VCaP (cell line): ENCODE measurements around the gene TMEM235.
A peak's percentile ranks its signal among the peaks of the same experiment; 100 is the strongest.

Experiments used
- H3K27ac ChIP-seq: fragments of 450-650 bp; 2 replicates; pipeline ENCODE4 v1.5.1; 2017
- TF ChIP-seq, protein P1 (sequence below): fragments of 450-650 bp; conservative IDR thresholded peaks from 2 replicates; pipeline ENCODE4 v1.5.1; 2017; ENCODE audit warnings: mild to moderate bottlenecking, moderate library complexity

TMEM235 gene

DNA sequence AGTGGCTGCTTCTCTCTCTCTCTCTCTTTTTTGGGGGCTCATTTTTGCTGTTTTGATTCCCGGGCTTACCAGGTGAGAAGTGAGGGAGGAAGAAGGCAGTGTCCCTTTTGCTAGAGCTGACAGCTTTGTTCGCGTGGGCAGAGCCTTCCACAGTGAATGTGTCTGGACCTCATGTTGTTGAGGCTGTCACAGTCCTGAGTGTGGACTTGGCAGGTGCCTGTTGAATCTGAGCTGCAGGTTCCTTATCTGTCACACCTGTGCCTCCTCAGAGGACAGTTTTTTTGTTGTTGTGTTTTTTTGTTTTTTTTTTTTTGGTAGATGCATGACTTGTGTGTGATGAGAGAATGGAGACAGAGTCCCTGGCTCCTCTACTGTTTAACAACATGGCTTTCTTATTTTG lies 7.7 kb upstream of the TMEM235 start:
- TF ChIP-seq, protein P1, sequence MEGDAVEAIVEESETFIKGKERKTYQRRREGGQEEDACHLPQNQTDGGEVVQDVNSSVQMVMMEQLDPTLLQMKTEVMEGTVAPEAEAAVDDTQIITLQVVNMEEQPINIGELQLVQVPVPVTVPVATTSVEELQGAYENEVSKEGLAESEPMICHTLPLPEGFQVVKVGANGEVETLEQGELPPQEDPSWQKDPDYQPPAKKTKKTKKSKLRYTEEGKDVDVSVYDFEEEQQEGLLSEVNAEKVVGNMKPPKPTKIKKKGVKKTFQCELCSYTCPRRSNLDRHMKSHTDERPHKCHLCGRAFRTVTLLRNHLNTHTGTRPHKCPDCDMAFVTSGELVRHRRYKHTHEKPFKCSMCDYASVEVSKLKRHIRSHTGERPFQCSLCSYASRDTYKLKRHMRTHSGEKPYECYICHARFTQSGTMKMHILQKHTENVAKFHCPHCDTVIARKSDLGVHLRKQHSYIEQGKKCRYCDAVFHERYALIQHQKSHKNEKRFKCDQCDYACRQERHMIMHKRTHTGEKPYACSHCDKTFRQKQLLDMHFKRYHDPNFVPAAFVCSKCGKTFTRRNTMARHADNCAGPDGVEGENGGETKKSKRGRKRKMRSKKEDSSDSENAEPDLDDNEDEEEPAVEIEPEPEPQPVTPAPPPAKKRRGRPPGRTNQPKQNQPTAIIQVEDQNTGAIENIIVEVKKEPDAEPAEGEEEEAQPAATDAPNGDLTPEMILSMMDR: no peak
- H3K27ac ChIP-seq: peak overlapping the region; percentile 72

DNA sequence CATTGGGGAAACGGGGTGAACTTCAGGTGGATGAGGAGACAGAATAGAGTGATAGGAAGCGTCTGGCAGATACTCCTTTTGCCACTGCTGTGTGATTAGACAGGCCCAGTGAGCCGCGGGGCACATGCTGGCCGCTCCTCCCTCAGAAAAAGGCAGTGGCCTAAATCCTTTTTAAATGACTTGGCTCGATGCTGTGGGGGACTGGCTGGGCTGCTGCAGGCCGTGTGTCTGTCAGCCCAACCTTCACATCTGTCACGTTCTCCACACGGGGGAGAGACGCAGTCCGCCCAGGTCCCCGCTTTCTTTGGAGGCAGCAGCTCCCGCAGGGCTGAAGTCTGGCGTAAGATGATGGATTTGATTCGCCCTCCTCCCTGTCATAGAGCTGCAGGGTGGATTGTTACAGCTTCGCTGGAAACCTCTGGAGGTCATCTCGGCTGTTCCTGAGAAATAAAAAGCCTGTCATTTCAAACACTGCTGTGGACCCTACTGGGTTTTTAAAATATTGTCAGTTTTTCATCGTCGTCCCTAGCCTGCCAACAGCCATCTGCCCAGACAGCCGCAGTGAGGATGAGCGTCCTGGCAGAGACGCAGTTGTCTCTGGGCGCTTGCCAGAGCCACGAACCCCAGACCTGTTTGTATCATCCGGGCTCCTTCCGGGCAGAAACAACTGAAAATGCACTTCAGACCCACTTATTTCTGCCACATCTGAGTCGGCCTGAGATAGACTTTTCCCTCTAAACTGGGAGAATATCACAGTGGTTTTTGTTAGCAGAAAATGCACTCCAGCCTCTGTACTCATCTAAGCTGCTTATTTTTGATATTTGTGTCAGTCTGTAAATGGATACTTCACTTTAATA lies 7.0 kb upstream of the TMEM235 start:
- peak overlapping the region; percentile 72 for H3K27ac ChIP-seq
- TF ChIP-seq, protein P1: no peak

DNA sequence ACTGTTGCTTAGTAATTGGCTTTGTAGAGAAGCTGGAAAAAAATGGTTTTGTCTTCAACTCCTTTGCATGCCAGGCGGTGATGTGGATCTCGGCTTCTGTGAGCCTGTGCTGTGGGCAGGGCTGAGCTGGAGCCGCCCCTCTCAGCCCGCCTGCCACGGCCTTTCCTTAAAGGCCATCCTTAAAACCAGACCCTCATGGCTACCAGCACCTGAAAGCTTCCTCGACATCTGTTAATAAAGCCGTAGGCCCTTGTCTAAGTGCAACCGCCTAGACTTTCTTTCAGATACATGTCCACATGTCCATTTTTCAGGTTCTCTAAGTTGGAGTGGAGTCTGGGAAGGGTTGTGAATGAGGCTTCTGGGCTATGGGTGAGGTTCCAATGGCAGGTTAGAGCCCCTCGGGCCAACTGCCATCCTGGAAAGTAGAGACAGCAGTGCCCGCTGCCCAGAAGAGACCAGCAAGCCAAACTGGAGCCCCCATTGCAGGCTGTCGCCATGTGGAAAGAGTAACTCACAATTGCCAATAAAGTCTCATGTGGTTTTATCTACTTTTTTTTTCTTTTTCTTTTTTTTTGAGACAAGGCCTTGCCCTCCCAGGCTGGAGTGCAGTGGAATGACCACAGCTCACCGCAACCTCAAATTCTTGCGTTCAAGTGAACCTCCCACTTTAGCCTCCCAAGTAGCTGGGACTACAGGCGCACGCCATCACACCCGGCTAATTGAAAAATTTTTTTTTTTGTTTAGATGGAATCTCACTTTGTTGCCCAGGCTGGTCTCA lies 6.2 kb upstream of the TMEM235 start:
- TF ChIP-seq, protein P1: no peak
- peak overlapping the region; percentile 72 for H3K27ac ChIP-seq

DNA sequence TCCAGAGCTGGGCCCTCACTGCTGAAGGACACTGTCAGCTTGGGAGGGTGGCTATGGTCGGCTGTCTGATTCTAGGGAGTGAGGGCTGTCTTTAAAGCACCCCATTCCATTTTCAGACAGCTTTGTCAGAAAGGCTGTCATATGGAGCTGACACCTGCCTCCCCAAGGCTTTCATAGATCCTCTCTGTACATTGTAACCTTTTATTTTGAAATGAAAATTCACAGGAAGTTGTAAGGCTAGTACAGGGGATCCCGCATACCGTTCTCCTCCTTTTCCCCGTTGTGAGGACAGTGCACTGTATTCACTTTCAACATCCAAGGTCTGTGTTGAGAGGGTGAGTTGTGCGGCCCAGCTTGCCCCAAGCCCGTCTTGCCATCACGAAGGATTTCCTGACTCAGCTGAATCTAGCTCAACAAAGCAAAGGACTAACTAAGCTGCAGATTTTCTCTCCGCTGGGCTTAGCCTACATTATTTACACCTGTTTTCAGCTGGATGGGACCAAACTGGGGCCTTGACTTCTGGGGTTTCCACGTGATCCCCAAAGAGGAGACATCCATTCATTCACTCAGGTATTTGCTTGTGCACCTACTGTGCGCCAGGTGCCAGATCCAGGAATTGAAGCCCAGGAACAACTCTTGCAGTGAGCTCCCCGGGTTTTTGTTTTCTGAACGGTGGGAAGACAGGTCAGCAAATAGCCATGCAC lies 5.2 kb upstream of the TMEM235 start:
- peak overlapping the region; percentile 72 for H3K27ac ChIP-seq
- TF ChIP-seq, protein P1: no peak

DNA sequence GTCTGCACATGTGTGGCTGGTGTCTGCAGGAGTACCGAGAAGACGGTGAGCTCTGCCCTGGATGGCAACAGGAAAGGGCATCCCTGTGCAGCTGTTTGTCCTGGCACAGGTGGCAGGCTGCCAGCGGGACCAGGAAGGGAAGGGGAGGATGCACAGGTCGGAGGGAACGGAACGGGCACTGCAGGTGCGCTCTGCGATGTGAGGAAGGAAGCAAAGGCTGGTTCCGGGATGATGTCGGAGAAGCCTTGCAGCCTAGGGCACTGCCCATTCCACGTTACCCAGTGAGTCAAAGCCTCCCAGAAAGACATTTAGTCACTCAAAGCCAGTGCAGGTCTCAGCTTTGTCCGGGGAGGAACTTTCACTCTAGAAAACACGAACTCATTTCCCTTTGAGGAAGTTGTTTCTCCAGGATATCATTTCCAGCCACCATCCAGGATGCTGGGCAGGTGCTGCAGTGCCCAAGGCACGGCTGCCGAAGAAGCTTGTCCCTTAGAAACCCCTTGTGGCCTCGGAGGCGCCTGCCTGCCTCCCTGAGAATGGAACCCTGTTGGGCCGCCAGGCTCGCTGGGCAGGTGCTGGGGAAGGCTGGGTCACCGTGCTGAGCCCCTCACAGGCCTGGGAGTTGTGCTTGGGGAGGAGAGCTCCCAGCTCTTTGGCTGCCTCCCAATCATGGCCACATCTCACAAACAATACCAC lies 4.5 kb upstream of the TMEM235 start:
- TF ChIP-seq, protein P1: no peak
- peak overlapping the region; percentile 72 for H3K27ac ChIP-seq

DNA sequence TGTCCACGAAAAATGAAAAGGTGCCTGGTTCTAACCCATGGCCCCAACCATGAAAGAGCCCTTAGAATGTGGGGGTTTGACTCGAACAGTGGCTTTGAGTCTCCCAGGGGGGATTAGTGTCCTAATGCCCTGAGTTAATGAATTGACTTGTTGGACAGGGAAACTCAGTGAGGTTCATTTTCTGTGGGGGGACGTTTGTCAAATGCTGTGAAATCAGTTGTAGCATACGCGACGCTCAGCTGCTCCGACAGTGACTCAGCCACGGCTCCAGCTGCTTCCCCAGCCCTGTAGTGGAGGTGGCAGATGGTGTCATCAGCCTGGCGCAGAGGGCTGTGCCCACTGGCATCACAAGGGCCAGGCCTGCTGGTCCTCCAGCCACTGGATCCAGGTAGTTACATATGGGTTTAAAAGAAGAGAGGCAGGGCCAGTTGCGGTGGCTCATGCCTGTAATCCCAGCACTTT lies 3.9 kb upstream of the TMEM235 start:
- H3K27ac ChIP-seq: peak overlapping the region; percentile 72
- TF ChIP-seq, protein P1: no peak
